NCI-H524 treated with DMSO at 0.1 percent for 48 hours (cell line): ENCODE measurements around the gene HNRNPAB.
"Not testable (repeated sequence)": the region's sequence is repeated elsewhere in the genome, so short reads cannot be mapped to it uniquely, and the experiment has no call there.

Experiments
- DNase-seq: peaks from one replicate; lab custom pipeline; 2025; lab: John Stamatoyannopoulos, UW

HNRNPAB gene

DNA sequence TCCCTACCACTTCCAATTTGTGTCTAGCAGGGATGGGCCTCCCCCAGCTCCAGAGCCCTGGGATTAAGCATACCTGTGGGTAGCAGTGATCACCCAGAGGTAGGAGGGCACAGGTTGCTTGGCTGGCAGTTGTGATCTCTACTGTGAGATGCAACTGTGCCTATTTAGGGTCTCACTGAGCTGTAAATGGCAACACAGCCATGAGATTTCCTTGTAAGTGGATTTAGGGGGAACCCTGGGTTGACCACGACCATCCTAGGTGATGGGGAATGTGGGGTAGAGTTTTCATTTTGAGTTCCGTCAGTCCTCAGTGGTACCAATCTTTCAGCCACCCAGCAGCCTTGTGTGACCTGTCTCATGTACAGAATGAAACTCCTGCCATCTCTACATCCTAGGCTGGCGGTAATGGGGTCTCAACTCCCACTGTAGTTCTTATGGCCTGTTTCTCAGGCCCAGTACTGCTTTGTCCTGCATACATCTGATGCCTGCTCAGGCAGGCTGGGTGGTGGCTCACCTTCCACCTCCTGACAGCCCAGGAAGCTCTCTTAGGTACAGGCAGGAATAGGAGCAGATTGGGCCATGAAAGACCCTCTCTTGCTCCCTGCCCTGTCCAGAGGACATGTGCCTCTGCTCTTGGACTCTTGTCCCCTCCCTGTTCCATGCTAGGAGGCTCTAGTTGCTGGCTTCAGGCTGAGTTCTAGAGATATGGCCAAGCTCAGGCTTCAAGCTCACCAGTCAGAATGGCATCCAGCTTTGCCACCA, 8.1 kb downstream of the HNRNPAB start:
- DNase-seq = no peak

GRCh38 chr5:178213003-178213461, 8.7 kb downstream of the HNRNPAB start:
- no peak for DNase-seq

DNA sequence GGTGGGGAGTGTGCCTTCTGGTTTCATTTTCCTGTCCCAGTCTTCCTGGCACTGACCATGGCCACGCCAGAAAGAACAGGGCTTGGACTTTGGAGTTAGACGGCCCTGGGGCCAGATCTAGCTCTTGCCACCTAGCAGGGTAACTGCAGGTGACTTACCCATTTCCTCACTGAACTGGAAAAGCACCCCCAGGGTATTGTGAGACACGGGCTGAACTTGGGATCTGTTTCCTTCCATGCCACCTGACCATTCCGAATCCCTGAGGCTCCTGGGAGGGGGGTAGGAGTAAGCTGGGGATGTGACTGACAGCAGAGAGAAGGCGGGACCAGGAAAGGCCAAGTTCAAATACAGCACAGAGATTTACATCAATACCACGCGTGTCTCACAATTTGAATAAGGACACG, 9.4 kb downstream of the HNRNPAB start:
- DNase-seq = no peak

DNA sequence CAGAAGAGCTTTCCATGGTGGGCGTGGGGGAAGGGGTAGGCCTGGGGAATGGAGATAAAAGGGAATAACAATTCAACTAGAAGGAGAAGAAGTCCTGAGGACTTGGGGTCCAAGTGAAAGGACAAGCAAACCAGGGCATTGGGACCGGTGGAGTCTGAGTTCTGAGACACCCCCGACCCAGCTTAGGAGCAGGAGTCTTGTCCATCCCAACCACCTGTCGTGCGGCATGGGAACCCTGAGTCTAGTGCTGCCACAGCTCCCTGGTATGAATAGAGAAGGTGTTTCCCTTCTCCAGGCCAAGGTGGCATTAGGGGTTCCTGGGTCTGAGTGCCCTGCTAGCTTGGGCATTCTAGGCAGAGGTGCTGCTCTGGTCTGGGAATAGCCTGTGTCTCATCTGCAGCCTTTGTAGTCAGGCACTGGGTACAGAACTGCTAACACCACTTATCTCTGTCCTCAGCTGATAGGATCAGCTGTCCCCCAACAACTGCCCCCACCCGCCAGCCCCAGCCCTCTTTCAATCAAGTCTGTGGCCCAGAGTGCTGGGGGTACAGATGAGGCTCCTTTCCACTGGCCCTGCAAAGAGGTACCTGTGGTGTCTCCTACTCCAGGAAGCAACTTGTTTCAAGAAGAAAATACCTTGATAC, 9.9 kb downstream of the HNRNPAB start:
- DNase-seq = no peak

- no peak for DNase-seq
Observed at GRCh38 chr5:178215280-178216002, 11.1 kb downstream of the HNRNPAB start.

- no peak for DNase-seq
Observed at GRCh38 chr5:178216088-178216534, 11.8 kb downstream of the HNRNPAB start.

DNA sequence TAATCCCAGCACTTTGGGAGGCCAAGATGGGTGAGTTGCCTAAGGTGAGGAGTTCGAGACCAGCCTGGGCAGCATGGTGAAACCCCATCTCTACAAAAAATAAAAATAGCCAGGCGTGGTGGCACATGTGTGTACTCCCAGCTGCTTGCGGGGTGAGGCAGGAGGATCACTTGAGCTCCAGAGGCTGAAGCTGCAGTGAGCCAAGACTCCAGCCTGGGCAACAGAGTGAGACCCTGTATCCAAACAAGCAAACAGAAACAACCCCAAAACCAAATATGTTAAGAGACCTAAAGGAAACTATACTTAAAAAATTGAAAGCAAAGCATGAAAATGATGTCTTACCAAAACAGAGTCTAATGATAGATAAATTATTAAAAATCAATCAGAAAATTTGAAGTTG, 12.4 kb downstream of the HNRNPAB start:
- DNase-seq = no peak

- DNase-seq = no peak
Observed at GRCh38 chr5:178218237-178218776, 14.0 kb downstream of the HNRNPAB start.

DNA sequence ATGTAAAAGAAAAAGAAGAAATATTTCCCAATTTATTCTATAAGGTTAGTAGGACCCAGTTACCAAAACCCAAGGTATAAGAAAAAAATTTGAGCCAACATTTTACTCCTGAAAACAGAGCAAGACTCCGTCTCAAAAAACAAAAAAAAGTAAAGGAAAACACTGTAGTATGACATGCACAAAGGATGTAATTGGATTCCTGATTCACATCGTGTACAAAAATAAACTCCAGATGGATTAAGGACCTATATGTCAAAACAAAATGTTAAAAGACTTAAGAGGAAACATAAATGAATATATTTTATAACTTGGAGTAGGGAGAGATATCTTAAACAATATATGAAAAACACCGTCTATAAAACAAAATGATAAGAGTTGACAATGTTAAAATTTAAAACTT, 14.5 kb downstream of the HNRNPAB start:
- DNase-seq = no peak

- DNase-seq = no peak
Observed at GRCh38 chr5:178221282-178221681, 16.9 kb downstream of the HNRNPAB start.

- DNase-seq = no peak
Observed at GRCh38 chr5:178221853-178222252, 17.5 kb downstream of the HNRNPAB start.

GRCh38 chr5:178222292-178222691, 18.0 kb downstream of the HNRNPAB start:
- no peak for DNase-seq

DNA sequence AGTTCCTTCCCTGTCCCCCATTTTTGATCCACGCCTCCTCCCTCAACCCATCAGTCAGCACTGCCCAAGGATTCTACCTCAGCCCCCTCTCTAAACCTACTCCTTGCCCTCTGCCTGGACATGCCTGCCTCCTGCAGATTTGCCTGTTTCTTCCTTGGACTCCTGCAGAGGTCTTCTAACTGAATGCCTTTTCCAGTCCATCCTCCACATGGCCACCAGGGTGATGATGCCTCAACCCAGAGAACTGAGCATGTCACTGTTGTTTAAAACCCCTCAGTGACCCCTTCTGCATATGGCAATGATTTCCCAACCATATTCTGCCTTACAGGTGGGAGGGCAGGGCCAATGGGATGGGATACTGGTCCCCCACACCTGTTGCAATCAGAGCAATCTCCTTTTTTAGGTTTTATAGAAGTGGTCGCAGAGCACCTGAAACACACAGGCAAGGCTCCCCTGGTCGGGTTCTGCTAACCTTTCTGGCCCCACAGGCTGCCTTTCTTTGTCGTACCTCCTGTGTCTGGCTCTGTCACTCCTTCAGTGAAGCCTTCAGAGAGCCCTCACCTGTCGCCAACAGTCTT, 19.0 kb downstream of the HNRNPAB start:
- no peak for DNase-seq

- no peak for DNase-seq
Observed at GRCh38 chr5:178223828-178224335, 19.5 kb downstream of the HNRNPAB start.

GRCh38 chr5:178224403-178224802, 20.1 kb downstream of the HNRNPAB start:
- no peak for DNase-seq

GRCh38 chr5:178225174-178225573, 20.8 kb downstream of the HNRNPAB start:
- DNase-seq = no peak

- no peak for DNase-seq
Observed at GRCh38 chr5:178227138-178227659, 22.9 kb downstream of the HNRNPAB start.

DNA sequence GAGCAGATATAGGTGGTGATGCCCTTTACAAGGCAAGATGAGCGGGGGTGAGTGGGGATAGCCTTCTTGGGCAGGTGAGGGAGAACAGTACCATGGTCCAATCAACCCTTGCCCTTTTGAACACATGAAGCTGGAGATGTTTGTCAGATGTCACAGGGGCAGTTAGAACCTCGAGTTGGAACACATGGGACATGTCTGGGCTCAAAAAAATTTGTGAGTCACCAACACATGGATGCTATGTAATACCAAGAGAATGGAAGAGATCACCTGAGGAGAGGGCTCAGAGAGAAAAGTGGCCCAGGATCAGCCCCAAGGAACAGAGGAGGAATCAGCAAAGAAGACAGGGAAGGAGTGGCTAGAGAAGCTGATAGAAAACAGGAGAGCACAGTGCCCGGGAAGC, 23.6 kb downstream of the HNRNPAB start:
- DNase-seq = no peak

DNA sequence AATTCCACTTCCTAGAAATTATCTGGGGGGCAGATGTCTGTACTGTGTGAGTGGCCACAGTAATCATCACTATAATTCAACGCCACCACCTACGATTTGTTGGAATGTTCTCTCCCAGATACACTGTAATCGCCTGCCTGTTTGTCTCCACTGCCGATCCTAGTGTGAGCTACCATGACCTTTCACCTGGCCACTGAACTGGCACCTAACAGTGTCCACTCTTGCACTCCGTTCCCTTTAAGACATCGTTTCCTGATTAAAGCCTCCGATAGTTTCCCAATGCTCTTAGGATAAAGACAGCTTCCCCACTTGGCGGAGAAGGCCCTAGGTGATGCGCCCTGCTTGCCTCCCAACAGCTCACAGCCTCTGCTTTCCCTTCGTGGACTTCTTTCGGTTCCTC, 24.3 kb downstream of the HNRNPAB start:
- DNase-seq = no peak

DNA sequence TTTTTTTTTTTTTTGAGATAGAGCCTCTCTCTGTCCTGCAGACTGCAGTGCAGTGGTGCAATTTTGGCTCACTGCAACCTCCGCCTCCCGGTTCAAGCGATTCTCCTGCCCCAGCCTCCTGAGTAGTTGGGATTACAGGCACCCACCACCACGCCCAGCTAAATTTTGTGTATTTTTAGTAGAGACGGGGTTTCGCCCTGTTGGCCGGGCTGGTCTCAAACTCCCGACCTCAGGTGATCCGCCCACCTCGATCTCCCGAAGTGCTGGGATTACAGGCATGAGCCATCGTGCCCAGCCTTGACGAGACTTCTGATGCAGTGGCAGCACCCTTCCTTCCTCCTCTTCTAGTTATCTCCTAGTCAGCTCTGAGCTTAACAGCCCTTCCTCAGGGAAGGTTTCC, 24.8 kb downstream of the HNRNPAB start:
- not testable (repeated sequence) for DNase-seq

DNA sequence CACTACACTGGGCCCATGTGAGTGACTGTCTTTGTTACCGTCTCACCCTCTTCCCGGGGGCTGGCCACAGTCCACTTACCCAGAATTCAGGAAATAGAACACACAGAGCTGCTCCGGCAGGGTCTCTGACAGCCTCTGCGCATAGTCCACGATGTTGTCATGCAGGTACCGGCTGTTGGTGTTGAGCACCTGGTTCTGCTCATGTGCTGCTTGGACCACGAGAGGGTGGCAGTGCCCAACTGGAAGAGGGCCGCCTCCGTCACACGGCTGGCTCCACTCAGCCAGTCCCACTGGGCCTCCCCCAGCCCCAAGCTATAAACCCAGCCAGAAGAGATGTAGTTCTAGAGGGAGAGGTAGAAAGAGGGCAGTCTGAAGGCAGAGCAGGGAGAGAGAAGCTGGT, 25.5 kb downstream of the HNRNPAB start:
- DNase-seq = no peak
